Ammon's horn (tissue), 1 donor: ENCODE results near the gene WDR72.
A peak's percentile ranks its signal among the peaks of the same experiment; 100 is the strongest.
"Not testable (repeated sequence)": the region's sequence is repeated elsewhere in the genome, so short reads cannot be mapped to it uniquely, and the experiment has no call there.

Experiments
- DNase-seq: peaks from one replicate; pipeline ENCODE4 v3.0.0-alpha.2; 2016; ENCODE audit warnings: low spot score

The WDR72 gene

GRCh38 chr15:53759411-53759931 lies at the start of gene WDR72:
TSS of gene WDR72 (minus strand) at chr15:53759663. CDS start at chr15:53733149, 26,514 bp downstream.
- DNase-seq, result no peak

GRCh38 chr15:53808058-53808706 lies 48.7 kb upstream of the WDR72 start:
- DNase-seq, result no peak

GRCh38 chr15:53807501-53807900 lies 48.0 kb upstream of the WDR72 start:
- no peak for DNase-seq

DNA sequence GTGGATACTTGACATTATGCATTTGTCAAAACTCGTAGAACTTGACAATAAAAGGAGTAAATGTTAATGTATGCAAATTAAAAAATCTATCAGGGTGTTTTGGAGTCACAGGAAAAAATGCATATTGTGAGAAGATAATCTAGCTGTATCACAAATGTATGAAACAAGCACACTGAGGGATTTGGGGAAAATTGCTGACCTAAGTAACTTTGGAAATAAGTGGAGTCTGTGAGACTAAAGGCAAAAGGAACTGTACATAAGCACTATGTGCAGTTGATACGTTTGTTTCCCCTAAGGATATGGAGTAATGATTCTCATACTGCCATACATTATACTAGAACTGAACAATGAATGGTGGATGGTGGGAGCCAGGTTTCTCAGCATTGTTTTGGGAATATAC lies 43.2 kb upstream of the WDR72 start:
- no peak for DNase-seq

GRCh38 chr15:53791581-53791980 lies 32.1 kb upstream of the WDR72 start:
- DNase-seq, result no peak

DNA sequence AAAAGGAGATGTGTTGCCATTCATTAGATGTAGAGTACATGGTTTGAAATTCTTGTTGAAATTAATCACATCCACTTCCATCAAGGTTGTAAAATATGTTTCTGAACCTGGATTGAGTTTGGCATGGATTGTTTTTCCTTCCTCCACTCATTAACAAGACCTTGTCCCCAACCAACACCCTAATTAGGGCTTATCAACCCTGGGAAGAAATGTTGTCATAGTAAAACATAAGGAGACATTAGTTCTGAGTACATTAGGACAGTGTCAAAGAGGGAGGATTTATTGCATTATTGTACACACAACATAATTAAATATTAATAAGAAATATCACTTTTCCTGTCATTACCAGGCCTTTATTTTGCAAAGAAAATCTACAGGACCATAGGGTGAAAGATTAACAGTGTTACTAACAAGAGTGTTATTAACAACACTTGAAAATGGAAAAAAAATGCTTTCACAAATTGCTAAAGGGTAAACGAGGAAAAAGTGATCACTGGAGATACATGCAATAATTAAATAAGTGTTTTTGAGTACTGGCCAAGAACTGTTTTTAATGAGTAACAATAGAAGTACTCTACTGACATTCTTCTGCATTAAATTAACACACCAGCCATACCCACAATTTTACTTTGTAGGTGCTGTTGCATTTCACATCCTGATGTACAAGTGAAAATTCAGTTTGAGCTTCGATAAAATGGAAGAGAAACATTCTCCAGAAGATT lies 30.4 kb upstream of the WDR72 start:
- no peak for DNase-seq

- DNase-seq, result no peak
Observed at GRCh38 chr15:53786401-53786800, 26.9 kb upstream of the WDR72 start.

- DNase-seq, result not testable (repeated sequence)
Observed at GRCh38 chr15:53785241-53785640, 25.8 kb upstream of the WDR72 start.

DNA sequence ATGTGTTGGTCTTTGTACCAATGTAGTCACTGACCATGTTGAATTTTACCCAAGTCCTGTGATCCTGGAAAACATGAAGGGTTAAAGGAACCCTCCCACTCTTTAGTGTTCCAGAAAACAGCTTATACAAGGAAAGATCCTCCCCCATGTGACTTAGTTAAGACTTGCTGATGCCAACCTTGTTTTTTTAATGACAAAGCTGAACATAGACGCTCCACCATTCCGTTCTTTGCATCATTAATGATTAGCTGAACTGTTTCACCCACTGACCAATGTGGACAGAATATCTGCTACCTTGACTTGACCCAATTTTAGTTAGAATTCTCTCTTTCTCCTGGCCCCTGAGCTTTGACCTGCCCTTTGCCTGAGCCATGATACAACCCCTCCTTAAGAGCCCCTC lies 3.5 kb upstream of the WDR72 start:
- DNase-seq, result no peak

GRCh38 chr15:53758412-53758811 lies 1.1 kb downstream of the WDR72 start:
- no peak for DNase-seq

- no peak for DNase-seq
Observed at GRCh38 chr15:53757906-53758305, 1.6 kb downstream of the WDR72 start.

- DNase-seq, result no peak
Observed at GRCh38 chr15:53753813-53754212, 5.7 kb downstream of the WDR72 start.

DNA sequence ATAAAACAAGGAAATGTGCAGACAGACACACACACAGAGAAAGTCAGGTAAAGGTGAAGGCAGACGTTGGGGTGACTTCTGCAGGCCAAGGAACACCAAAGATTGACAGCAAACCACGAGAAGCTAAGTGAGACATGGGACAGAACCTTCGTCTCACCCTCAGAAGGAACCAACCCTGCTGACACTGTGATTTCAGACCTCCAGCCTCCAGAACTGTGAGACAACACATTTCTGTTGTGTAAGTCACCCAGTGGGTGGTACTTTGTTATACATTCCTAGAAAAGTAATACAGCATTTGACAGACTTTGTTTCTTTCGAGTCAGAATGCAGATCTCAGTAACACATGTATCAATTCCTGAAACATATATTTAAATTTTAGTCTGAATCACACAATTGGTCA lies 7.1 kb downstream of the WDR72 start:
- DNase-seq, result no peak

- DNase-seq, result no peak
Observed at GRCh38 chr15:53747501-53748068, 11.9 kb downstream of the WDR72 start.

DNA sequence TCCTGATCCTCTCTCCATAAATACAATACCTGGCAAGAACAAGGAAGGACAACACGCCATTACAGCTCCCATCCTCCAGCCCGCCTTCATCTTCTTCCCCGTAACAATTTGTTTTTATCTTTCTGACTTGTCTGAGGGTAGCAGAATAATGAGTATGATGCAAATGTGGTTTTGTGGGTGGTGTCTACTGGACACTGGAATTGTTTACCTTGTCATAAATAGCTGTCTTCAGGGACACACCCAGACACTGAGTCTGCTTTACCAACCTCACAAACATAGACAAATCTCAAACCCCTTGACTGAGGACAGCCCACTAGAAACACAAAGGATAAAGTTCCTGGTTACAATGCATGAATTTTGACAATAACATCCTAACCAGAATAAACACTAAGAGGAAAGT lies 13.4 kb downstream of the WDR72 start:
- no peak for DNase-seq

DNA sequence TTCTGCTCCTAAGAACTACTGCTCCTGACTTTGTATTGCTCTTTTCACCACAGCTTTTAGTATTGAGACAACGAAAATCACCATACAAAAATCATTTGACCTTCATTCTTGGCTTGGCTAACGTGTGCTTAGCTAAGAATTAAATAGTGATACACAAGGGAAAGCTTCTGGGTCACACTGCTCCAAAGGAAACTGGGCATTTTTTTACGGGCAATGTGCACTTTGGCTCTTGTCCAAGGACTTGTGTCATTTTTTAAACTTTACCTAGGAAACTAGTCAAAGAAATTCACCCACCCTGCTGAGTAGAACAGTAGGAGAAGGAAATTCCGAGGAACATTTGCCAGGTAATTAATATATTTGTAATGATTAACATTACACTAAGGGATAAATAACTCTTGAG lies 19.8 kb downstream of the WDR72 start:
- DNase-seq, result no peak

GRCh38 chr15:53739187-53739586 lies 20.3 kb downstream of the WDR72 start:
- DNase-seq, result no peak

- no peak for DNase-seq
Observed at GRCh38 chr15:53721334-53722087, 38.0 kb downstream of the WDR72 start.

DNA sequence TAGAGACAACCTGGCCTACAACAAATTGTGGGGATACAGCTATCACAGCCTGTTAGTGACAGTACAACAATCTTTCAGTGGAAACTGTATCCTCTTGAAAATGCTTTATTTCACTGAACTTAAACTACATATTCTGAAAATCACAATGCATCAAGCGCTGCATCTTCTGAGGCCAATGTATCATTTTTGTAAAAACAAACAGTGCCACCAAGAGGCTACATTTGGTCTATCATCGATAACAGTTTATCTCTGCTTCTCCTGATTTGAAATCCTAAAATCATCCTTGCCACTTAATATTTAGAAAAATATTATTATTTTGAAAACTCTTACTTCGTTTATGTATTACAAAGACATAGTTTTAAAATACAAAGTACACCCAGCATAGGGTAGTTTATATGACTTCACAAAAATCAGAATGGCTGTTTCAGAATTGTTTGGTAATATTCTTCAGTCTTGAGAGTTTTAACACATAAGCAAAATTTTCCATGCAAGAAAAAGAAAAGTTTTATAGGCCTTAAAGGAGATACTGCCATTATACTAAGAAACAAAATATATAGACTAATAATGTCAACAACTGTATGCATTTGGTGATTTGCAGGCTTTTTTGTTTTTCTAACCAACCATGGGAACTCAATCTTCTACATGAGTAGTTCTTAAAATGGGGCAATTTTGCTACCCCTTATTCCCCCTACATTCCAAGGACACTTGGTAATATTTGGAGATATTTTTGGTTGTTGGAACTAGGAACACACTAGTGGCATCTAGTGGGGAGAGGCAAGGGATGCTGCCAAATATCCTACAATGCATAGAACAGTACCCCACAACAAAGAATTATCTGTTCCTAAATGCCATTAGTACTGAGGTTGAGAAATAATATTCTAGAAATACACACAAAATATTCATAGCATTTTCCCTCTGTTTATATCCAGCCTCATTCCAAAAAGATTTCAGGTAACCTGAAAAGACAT lies 42.3 kb downstream of the WDR72 start:
- peak; percentile 50 for DNase-seq

DNA sequence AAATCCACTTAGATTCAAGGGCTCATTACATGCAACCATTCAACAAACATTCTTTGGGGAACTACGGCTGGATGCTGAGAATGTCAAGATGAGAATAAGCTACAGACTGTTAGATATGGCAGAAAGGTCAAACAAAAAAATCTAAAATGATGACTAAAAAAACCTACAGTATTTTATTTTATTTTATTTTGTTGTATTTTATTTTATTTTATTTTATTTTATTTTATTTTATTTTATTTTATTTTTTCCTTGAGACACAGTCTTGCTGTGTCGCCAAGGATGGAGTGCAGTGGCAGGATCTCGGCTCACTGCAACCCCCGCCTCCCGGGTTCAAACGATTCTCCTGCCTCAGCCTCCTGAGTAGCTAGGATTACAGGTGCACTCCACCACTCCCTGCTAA lies 46.2 kb downstream of the WDR72 start:
- DNase-seq, result no peak

DNA sequence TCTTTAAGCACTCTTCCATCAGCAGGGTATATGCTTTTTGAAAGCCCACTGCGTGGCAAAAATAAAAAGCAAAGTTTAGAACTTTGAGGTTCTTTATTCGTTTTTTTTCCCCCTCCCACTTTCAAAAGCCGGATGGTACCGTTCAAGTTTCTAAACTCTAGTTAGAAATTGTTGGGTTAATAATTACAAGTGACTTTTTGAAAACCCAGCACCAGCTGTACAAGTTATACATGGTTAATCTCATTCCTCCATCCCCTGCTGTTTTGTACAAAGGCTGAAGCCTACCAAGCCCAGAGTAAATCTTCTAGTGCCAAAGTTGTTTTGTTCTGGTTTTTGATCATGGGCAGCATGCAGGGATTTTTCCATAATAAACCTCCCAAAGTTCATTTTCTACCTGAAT lies 48.6 kb downstream of the WDR72 start:
- DNase-seq, result no peak
